Kidney (tissue), 14 donors: ENCODE data around the gene CKAP5. TPM values are rescaled to one million over a fixed set of nuclear protein-coding genes. Genes with fewer than 3 reads are reported as not detected.

Experiments used
- DNase-seq, 5 donors: peaks; one replicate each; pipeline ENCODE4 v3.0.0-alpha.2; 2013 to 2020
- FAIRE-seq: peaks from 2 replicates; lab custom pipeline; 2012; peaks lifted over from hg19 to GRCh38; lab: Jason Lieb, UNC
- H3K27ac ChIP-seq, 2 donors: one replicate each; pipeline ENCODE4 v1.7.0; 2013; ENCODE audit warnings: low read depth in 2 of 2, low read length in 2 of 2, inconsistent platforms in 1 of 2
- H3K27me3 ChIP-seq: one replicate; pipeline ENCODE4 v1.7.1; 2013; ENCODE audit warnings: low read length, inconsistent platforms; ENCODE audit not compliant: control insufficient read depth, insufficient read depth
- H3K36me3 ChIP-seq, 3 donors: one replicate each; pipeline versions ENCODE4 v1.7.0 to v1.7.1; 2013; ENCODE audit warnings: low read length in 3 of 3, control low read depth in 1 of 3, inconsistent platforms in 1 of 3; ENCODE audit not compliant: insufficient read depth in 3 of 3, control insufficient read depth in 2 of 3
- H3K4me1 ChIP-seq, 3 donors: one replicate each; pipeline versions ENCODE4 v1.7.0 to v1.7.1; 2013; ENCODE audit warnings: low read length in 3 of 3, inconsistent platforms in 1 of 3, low read depth in 1 of 3; ENCODE audit not compliant: control insufficient read depth in 2 of 3, insufficient read depth in 2 of 3
- H3K4me3 ChIP-seq, 3 donors: one replicate each; pipeline versions ENCODE4 v1.7.0 to v1.8.1; 2013; ENCODE audit warnings: low read length in 3 of 3, control low read depth in 1 of 3, inconsistent platforms in 1 of 3
- H3K9ac ChIP-seq, 3 donors: one replicate each; pipeline versions ENCODE4 v1.7.0 to v1.7.1; 2013; ENCODE audit warnings: low read length in 3 of 3, control low read depth in 1 of 3, inconsistent platforms in 1 of 3
- H3K9me3 ChIP-seq, 3 donors: one replicate each; pipeline versions ENCODE4 v1.7.0 to v1.7.1; 2013; ENCODE audit warnings: low read length in 3 of 3, control low read depth in 1 of 3, inconsistent platforms in 1 of 3; ENCODE audit not compliant: control insufficient read depth in 2 of 3, insufficient read depth in 1 of 3
- intact Hi-C: fragments of 100-400 bp; cut with DNase I; formaldehyde crosslinking; loops from one replicate; pipeline ENCODE4 v1.11.1; 2022
- polyA plus RNA-seq: library from polyadenylated mRNA; stranded (reverse); fragments of 350-450 nt; fragmentation: Illumina TruSeq; extraction: RNeasy Lipid Tissue Mini Kit (QIAGEN cat#74804); gene quantifications from one replicate; pipeline ENCODE4 v1.2.3, GENCODE V29; 2014; ENCODE audit warnings: low read depth, low replicate concordance; ENCODE audit not compliant: insufficient read depth
- total RNA-seq: library from RNA; stranded (reverse); fragmentation: NEBNext Ultra II Directional; extraction: Animal tissue kit (Norgen Biotek cat#: 25700); gene quantifications from one replicate; pipeline ENCODE4 v1.2.1, GENCODE V29; 2021
- TF ChIP-seq, protein P1 (sequence below): IDR thresholded peaks from 3 replicates; pipeline ENCODE4 v1.5.1; 2012; ENCODE audit warnings: mild to moderate bottlenecking, moderate library complexity, borderline replicate concordance; ENCODE audit not compliant: insufficient read depth; ENCODE audit errors: extremely low read depth
- donor health status: control.
- donor health status: control.
- donor health status: control.
- donor health status: control.
- donor health status: control.
- donor health status: DM: yes; HTN: yes; CAD: no.
- donor health status: Normal renal cell carcinoma (clear cell type).

Gene CKAP5
- total and polyA plus RNA-seq, 2 donors from 2014 or later, result 10.8 to 51.9 TPM

GRCh38 chr11:46761807-46762206, 84.3 kb downstream of the CKAP5 start:
- no peak for DNase-seq
- Histone ChIP-seq H3K9me3 (no peaks in the 10 kb centered on the region), H3K36me3 (peaks cover 19 to 46% (median 35%) of the 10 kb centered on the region in 3 donors), H3K4me3 (no peak overlapping the region), H3K27me3 (no peaks in the 10 kb centered on the region), H3K27ac (no peak overlapping the region), H3K9ac (no peak overlapping the region), H3K4me1 (no peaks in the 10 kb centered on the region)
- intact Hi-C loops, result no loop called here
- TF ChIP-seq, protein P1, sequence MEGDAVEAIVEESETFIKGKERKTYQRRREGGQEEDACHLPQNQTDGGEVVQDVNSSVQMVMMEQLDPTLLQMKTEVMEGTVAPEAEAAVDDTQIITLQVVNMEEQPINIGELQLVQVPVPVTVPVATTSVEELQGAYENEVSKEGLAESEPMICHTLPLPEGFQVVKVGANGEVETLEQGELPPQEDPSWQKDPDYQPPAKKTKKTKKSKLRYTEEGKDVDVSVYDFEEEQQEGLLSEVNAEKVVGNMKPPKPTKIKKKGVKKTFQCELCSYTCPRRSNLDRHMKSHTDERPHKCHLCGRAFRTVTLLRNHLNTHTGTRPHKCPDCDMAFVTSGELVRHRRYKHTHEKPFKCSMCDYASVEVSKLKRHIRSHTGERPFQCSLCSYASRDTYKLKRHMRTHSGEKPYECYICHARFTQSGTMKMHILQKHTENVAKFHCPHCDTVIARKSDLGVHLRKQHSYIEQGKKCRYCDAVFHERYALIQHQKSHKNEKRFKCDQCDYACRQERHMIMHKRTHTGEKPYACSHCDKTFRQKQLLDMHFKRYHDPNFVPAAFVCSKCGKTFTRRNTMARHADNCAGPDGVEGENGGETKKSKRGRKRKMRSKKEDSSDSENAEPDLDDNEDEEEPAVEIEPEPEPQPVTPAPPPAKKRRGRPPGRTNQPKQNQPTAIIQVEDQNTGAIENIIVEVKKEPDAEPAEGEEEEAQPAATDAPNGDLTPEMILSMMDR, result no peak
- no peak for FAIRE-seq

- H3K9ac ChIP-seq, result no peak overlapping the region
- FAIRE-seq, result no peak
- intact Hi-C loops, result no loop called here
- no peaks in the 10 kb centered on the region for H3K4me1 ChIP-seq
- TF ChIP-seq, protein P1, result no peak
- no peaks in the 10 kb centered on the region for H3K27me3 ChIP-seq
- no peak overlapping the region for H3K27ac ChIP-seq
- H3K36me3 ChIP-seq, result peaks cover 21 to 46% (median 35%) of the 10 kb centered on the region in 3 donors
- H3K9me3 ChIP-seq, result no peaks in the 10 kb centered on the region
- no peak overlapping the region for H3K4me3 ChIP-seq
- DNase-seq, result no peak
Observed at GRCh38 chr11:46760429-46761128, 85.5 kb downstream of the CKAP5 start.

- H3K27ac ChIP-seq, result no peak overlapping the region
- FAIRE-seq, result no peak
- peaks cover 25 to 49% (median 40%) of the 10 kb centered on the region in 3 donors for H3K36me3 ChIP-seq
- H3K4me3 ChIP-seq, result no peak overlapping the region
- TF ChIP-seq, protein P1, result no peak
- no peaks in the 10 kb centered on the region for H3K9me3 ChIP-seq
- no peak for DNase-seq
- intact Hi-C loops, result no loop called here
- no peaks in the 10 kb centered on the region for H3K4me1 ChIP-seq
- no peaks in the 10 kb centered on the region for H3K27me3 ChIP-seq
- no peak overlapping the region for H3K9ac ChIP-seq
Observed at GRCh38 chr11:46759196-46759595, 86.9 kb downstream of the CKAP5 start.
